ENCODE results near the gene GADD45A.
A peak's percentile ranks its signal among the peaks of the same experiment; 100 is the strongest.

The GADD45A gene

DNA sequence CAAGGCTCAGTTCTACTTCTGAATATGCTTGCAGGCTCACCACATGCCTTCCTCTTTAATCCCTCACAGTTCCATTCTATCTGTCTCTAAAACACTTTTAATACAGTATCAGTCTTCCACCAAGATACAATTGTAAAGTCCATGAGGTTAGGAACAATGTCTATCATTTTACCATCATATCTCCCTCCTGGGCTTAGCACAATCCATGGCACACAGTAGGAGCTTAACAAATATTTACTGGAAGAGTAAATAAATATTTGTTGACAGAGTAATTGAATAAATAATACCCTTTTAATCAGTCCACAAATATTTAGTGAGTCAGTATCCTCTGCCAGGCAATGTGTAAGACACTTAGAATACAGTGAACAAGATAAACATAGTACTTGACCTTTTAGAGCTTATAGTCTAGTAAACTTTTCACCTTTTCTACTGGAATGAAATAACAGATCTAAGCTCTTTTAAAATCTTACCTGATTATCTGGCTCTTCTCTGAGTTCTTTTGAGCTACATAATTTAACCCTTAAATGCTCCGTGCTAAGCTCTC is 12.7 kb upstream of the GADD45A start:
- no peak for DNase-seq

DNA sequence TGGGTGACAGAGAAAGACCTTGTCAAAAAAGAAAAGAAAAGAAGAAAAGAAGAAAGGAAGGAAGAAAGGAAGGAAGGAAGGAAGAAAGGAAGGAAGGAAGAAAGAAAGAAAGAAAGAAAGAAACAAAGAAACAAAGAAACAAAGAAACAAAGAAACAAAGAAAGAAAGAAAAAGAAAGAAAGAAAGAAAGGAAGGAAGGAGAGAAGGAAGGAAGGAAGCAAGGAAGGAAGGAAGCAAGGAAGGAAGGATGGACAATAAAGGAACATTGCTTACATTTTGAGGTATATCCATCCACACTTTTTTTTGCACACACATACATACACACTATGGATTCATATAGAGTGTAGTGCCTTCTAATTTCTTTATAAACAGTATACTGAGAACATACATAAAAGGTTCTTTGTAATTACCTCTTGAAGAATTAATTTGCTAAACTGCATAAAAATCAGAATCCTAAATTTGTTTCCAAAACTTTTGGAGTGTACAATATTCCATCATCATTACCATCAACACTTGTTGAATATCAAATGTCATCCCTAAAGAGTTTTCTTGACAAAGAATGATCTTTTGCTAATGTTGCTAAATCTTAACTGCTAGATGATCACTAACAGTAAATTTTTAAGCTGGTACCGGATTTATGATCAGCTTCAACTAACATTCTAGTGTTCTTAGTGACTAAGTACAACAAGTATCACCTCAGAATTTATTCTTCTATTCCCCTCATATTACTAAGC is 11.4 kb upstream of the GADD45A start:
- DNase-seq, result no peak

DNA sequence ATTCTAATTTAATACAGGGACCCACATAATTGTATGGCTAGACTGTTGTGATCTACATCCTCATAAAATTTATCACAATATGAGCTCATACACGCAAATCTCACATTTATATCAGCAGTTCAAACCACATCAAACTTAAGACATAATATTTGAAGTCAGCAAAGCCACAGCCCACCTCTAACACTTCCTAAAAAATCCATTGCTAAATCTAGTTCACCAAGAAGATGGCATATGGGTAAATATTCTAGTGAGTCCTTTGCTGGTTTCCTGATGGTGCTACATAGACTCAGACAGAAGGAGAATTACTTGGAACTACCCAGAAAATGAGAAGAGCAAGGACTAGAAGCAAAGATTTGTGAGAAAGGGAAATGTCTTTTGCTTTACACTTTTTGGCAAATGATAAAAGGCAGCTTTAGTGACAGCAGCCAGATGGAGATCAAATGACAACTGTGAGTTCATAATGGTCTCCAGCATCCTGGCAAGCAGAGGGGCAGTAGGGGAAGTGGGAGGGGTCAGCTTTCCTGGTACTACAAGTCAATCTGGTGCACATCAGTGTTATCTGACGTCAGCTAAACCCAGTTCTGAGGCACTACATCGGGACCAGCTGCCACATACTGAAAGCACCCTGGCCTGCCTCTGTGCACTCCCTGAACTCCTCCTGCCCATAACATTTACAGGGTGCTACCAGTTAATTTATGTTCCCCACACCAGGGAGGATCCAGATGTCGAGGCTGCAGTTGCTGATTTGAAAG is 10.6 kb upstream of the GADD45A start:
- DNase-seq, result peak; percentile 50

DNA sequence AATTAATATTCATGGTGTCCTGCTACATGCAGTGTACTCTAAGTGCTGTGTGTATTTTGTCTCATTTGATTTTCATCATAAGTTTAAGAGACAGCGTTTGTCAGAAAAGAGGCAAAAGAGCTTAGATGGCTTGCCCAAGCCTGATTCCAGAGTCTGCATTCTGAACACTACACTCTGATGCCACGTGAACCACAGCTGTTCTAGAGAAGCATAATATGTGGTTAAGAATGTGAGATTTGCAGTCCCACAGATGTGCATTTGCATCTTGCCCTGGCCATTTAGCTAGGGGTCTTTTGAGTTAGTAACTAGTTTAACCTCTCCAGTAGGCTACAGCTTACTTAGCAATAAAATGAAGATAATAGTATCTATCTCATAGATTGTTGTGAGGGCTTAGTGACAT is 9.2 kb upstream of the GADD45A start:
- no peak for DNase-seq

DNA sequence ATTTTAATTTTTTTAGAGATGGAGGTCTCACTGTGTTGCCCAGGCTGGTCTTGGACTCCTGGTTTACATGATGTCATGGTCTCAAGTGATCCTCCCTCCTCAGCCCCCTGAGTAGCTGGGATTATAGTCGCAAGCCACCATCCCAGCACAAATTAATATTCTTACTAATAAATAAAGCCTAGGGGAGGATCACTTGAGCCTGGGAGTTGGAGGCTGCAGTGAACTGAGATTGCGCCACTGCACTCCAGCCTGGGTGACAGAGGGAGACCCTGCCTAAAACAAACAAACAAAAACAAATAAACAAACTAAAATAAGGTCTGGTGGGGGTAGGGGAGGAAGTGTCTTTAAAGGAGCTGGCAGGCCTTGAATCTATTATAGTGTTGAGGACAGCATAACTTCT is 8.7 kb upstream of the GADD45A start:
- no peak for DNase-seq

DNA sequence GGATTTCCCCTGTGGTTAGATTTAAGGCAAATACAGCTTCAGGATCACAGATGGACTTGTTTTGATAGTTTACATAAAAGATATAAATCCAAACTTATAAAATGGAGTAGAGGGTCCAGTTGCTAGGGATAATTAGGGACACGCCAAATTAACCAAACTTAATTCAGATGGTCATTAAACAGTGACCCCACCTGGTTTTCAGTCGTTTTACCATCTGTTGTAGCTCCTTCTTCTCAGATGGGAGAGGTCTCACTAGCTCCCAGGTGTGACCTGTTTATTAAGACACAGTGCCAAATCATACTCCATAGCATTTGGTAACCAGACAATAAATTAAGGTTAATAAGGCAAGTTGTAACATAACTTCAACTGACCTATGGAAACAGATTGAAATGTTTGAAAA is 8.1 kb upstream of the GADD45A start:
- no peak for DNase-seq

DNA sequence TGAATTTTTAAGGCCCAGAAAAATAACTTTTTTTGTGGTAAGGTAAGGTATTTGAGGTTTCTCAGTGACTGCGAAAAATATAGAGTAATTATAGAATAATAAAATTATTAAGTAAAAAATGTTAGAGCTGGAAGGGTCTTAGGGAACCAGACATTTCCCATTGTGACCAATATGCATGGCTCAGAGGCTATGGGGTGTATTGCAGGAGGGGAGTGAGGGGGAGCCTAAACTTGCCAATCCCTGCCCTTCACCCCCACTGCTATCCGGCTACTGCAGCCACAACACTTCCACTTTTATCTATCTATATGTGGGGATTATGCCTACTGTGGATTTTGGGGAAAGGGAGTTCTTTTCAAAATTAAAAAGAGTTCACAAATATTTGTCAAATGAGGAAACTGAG is 7.6 kb upstream of the GADD45A start:
- no peak for DNase-seq

DNA sequence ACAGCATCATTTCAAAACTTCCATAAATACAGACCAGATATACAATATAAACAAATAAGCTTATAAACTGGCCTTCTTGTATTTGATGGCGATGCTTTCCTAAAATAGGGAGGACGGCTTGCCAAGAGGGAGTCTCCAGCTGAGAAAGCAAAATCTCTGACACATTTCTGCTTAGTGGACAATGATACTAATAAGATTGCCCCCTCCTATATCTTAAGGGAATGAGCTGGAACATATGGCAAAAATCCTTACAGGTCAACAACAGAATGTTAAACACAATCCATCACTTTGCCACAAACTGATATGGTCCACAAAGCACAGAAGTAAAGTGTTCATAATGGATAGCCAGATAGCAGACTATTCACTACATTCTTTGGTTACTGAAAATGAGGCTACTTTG is 7.1 kb upstream of the GADD45A start:
- DNase-seq, result no peak

DNA sequence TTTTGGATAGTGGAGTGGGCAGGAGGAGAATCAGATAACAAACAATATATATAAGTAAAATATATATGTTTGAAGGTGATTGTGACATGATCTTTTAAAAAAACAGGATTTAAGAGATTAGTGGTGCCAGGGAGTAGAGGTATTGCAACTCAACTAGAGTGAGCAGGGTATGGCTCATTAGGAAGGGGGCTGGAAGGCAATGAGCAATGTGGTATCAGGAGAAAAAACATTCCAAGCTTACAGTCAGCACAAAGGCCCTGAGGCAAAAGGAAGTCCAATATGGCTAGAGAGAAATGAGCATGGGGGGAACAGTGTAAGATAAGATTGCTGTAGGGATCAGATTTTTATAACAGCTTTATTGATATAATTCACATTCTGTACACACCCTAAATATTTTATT is 5.3 kb upstream of the GADD45A start:
- DNase-seq, result no peak

DNA sequence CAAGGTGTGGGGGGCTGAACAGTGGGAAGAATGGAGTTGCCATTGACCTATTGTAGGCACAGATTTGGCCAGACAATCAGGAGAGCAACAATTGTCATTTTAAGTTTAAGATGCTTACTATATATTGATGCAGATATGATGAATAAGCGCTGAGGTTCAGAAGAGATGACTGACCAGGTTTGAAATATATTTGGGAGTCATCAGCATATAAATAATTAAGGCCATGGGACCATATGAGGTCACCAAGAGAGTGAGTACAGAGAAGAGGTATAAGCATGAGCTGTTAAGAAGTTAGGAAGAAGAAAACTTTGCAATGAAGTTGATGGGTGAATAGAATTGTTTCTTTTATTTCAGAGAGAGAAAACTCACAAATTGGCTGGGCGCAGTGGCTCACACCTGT is 4.5 kb upstream of the GADD45A start:
- DNase-seq, result no peak

DNA sequence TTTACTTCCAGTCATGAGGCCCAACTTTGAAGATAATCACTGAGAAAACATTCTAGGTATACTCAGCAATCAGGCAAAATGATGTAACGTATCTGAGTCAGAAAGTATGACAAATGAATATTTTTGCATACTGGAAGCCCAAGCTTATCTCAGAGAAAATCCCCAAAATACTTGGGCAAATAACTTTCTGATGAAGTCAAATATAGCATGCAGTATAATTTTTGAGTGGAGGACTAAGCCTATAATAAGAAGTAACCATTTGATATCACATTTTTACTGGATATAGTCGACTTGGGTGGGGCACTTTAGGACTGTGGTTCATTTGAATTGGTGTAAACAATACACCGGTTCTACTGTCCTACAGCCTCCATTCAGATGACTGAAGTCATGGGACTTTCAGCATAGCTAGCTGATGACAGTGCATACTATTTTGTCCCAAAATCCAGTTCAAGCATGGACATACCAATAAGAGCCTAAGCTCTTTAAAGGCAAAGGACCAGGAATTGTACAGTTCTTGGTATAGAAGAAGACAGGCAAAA is 2.3 kb upstream of the GADD45A start:
- no peak for DNase-seq

DNA sequence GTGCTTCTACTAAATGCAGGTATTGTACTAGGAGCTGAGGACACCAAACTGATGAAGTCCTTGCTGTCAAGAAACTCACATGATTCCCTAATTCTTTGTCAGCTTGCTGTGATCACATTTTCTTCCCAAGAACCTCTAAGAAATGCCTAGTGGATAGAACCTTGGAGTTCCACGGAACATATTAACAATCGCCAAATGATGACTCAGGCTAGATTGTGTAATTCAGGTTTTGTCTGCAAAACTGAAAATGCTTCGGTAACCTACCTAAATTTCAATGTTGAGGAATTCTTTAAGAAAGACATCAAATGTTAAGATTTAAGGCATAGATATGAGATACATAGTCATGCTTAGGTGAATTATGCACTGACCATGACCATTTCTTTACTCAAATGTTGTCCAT is 1.7 kb upstream of the GADD45A start:
- DNase-seq, result no peak

DNA sequence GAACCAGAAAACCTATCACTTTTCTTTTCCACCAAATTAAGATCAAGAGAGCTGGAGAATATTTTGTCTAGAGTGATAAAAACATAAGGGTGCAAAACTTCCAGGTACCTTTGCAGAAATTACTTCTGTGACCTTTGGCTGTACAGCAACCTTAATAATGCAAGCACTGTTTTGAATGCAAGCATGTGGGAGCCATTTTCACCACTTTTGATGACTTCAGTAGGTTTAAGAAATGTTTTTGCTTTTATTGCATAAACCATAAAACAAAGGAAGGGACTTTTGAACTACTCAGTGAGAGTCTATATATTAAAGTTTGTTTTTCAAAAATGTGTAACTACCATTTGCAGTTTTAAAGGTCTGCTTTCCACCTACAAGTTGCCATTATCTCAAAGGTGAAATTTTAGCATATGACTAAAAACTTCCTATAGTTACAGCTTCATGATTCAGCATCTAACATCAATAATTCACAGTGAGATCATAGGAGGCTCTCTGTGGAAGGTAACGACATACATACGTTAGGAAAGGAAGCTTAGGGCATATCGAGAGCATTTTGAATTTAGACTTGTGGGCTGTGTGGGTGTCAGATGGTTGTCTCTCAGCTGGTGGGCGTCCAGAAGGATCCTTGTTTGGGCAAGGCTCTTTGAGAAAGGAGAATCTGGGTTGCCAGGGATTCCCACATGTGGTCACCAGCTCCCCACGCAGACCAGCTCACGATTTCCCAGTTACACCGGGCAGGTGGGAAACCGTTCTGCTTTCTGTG is 1.1 kb upstream of the GADD45A start:
- peak; percentile 35 for DNase-seq

DNA sequence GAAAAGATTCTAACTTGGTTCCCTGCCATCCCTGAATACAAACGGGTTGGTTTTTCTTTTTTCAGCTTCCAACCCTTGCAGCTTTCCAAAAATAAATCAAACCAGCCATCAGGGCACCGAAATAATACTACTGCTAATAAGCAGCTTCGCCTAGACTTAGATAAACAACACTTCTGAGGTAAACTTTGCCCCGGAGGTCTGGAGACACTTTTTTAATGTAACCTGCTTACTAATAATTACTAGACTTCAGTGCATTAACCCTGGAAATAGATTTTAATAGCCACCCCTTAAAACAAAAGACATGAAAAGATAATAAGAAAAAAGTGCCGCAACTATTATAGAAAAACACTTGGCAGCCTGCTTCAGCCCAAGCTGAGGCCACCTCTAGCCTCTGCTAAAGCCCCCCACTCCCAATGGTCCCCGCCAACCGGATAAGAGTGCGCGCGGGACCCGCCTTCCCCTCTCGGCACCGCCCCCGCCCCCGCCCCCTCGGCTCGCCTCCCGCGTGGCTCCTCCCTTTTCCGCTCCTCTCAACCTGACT is 405 bp upstream of the GADD45A start:
- no peak for DNase-seq

DNA sequence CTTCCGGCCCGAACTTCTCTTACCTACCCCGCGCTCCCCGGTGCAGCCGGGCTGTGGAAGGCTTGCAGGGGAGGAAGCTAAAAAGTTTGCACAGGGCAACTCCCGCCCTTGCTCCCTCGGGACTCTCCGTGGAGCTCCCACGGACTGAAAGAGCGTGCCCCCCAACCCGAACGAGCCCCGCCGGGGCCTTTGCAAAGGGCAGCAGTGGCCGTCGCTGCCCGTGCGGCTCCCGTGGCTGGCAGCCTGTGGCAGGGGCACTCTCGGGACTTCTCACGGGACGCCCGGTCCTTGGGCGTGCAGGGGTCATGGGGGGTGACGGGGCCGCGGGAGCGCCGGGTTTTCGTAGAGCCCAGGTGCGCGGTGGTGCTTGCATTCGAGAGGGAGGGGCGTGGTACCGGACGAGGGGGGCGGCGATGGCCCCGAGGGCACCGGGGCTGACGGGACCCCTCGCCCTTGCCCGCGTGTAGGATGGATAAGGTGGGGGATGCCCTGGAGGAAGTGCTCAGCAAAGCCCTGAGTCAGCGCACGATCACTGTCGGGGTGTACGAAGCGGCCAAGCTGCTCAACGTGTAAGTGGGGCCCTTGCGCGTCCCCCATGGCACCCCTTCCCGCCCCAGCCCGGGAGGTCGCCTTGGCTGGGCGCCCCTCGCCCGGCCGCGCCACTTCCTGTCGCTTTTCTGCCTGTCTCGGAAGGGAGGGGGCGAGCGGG is 711 bp downstream of the GADD45A start:
- DNase-seq, result peak; percentile 64

DNA sequence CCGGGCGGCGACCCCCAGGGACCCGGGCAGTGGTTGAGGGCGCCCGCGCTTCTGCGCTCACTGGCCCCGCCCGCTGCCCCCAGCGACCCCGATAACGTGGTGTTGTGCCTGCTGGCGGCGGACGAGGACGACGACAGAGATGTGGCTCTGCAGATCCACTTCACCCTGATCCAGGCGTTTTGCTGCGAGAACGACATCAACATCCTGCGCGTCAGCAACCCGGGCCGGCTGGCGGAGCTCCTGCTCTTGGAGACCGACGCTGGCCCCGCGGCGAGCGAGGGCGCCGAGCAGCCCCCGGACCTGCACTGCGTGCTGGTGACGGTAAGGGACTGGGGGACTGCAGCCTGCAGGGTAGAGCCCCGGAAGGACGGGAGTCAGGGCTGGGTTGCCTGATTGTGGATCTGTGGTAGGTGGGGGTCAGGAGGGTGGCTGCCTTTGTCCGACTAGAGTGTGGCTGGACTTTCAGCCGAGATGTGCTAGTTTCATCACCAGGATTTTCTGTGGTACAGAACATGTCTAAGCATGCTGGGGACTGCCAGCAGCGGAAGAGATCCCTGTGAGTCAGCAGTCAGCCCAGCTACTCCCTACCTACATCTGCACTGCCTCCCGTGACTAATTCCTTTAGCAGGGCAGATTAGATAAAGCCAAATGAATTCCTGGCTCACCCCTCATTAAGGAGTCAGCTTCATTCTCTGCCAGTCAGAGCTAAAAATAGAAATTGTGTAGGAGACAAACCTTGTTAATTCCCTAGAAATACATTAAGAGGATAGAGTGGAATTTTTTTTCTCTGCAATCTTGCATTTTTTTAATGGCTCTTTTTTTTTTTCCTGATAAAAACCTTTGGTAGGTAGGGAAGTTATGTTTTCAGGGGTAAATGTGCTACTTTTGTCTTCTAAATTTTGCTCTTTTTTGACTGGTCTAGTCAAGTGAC is 1.5 kb downstream of the GADD45A start:
- peak; percentile 73 for DNase-seq

DNA sequence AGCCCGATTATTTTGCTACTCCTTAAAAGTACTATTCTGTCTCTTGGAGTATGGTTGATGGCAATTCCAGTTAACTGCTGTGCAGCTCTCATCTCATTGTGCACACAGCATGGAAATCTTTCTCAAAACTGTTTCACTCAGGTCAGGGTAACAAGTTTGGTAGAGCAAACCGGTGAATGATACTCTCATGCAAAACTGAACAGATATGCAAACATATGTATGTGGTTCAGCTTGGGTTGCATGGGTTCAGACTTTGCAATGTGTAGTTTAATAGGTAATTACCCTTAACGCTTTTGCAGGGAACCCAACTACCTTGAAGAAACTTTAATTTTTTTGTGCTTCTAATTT is 2.2 kb downstream of the GADD45A start:
- DNase-seq, result no peak

DNA sequence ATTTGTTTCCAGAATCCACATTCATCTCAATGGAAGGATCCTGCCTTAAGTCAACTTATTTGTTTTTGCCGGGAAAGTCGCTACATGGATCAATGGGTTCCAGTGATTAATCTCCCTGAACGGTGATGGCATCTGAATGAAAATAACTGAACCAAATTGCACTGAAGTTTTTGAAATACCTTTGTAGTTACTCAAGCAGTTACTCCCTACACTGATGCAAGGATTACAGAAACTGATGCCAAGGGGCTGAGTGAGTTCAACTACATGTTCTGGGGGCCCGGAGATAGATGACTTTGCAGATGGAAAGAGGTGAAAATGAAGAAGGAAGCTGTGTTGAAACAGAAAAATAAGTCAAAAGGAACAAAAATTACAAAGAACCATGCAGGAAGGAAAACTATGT is 2.6 kb downstream of the GADD45A start:
- DNase-seq, result no peak

DNA sequence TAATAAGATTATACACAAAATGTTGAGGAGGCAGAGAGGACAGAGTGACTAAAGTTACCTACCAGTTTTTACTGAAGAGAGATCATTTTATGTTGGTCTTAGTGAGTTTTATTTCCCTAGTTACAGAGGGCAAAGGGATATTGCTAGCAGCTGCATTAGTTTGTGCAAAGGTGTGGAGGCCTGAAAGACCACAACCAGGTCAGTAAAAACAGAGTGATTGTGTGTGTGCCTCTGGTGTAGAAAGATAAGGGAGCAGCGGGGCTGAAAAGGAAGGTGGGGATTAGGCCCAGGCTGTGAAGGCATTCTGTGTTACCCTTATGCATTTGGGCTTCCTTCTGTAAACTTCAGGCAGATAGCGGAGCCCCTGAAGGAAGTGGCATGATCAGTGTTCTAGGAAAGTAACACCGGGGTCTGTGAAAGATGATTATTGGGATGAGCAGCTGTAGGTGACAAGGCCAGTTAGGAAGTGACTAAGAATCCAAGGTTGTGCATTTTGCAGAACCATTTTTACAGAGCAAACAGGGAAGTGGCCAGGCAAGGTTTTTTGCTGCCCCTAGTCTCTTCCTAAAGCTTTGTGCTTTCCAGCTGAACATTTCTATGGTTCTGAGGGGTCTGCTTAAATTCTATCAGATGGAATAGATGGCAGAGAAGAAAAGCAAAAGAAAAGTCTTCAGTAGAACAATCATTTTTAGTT is 3.7 kb downstream of the GADD45A start:
- DNase-seq, result no peak

DNA sequence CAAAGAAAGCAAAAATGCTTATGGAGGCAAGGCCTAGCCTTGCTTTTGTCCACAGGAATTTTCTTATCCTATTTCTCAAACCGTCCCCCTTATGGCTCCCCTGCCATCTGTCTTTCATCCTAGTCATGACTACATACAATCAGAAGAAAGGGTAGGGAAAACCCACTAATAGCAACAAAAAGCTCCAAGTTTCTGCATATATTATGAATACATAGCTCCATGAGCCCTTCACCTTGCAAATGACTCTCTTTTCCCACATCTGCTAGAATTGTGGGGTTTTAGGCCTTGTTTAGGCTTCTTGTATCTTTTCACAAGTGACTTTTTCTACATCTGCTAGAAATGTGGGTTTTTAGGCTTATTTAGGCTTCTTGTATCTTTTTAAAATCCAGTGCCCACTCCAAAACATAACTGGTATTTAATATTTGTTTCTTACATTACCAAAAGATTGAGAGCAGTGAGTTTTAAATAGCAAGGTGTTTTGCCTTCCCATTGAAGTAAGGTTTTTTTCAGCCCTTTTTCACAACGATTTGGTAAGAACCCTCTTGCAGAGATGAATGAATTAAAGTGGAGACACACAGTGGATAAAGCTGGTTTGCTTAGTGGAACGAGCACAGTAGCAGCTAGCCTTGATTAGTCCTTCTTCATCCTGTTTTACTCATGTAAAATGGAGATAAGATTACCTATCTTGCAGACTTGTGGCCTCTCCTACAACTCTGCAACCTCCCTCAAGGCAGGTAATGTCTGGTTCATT is 4.4 kb downstream of the GADD45A start:
- DNase-seq, result no peak

Measured in activated CD4-positive, alpha-beta T cell treated with anti-CD3 and anti-CD28 coated beads, Interleukin-2, Interleukin-6, amounts not matched to agents 100 ng/mL and 50 ng/mL, durations not matched to agents 16 hours and 8 hours (primary cell).